WTC11 (cell line): Measurements from ENCODE around the gene C10orf105. TPM values are rescaled to one million over a fixed set of nuclear protein-coding genes. Genes with fewer than 3 reads are reported as not detected.

Experiments
- ATAC-seq: fragments of 200-7000 bp; cut with Tn5 transposase; 2 replicates; pipeline ENCODE4 v1.10.0; 2021; ENCODE audit warnings: mild to moderate bottlenecking, moderate library complexity
- CTCF ChIA-PET: fragments of 300-600 bp; sonication (Branson Sonifier 250); formaldehyde crosslinking; loops from one replicate; lab custom pipeline; 2021; ENCODE audit warnings: antibody characterized with exemption; lab: Charles Lee
- POLR2A ChIA-PET: fragments of 350-600 bp; sonication (Branson Sonifier 250); formaldehyde crosslinking; loops from one replicate; lab custom pipeline; 2021; ENCODE audit warnings: antibody characterized with exemption; lab: Charles Lee
- DNase-seq: peaks from one replicate; pipeline ENCODE4 v3.0.0; 2021; ENCODE audit warnings: low spot score
- H3K27ac Mint-ChIP-seq: 2 replicates; pipeline ENCODE4 v1.8.0; 2021; ENCODE audit warnings: mixed read lengths
- H3K27me3 Mint-ChIP-seq: 2 replicates; pipeline ENCODE4 v1.8.0; 2021; ENCODE audit warnings: low read depth, mild to moderate bottlenecking, moderate library complexity, mixed read lengths
- H3K36me3 Mint-ChIP-seq: 2 replicates; pipeline ENCODE4 v1.8.0; 2021; ENCODE audit warnings: mixed read lengths
- H3K4me1 Mint-ChIP-seq: 2 replicates; pipeline ENCODE4 v1.8.0; 2022; ENCODE audit warnings: mixed read lengths
- H3K4me3 Mint-ChIP-seq: 2 replicates; pipeline ENCODE4 v1.8.0; 2021; ENCODE audit warnings: mild to moderate bottlenecking, moderate library complexity, mixed read lengths
- H3K9me3 Mint-ChIP-seq: 2 replicates; pipeline ENCODE4 v1.8.0; 2021; ENCODE audit warnings: mixed read lengths
- AR ChIP-seq: fragments of 250-450 bp; sonication (Bioruptor Pico); IDR thresholded peaks from 2 replicates; pipeline ENCODE4 v1.9.0; 2021; ENCODE audit warnings: mild to moderate bottlenecking
- ATF1 ChIP-seq: sonication (generic); formaldehyde crosslinking; IDR thresholded peaks from 2 replicates; pipeline ENCODE4 v1.8.1; 2023; ENCODE audit warnings: mild to moderate bottlenecking, moderate library complexity, missing genetic modification reagents
- E2F4 ChIP-seq: sonication (generic); formaldehyde crosslinking; IDR thresholded peaks from 2 replicates; pipeline ENCODE4 v1.8.1; 2022; ENCODE audit warnings: low read depth, mild to moderate bottlenecking, moderate library complexity, missing genetic modification reagents, borderline replicate concordance
- EMX1 ChIP-seq: fragments of 250-450 bp; sonication (Bioruptor Pico); IDR thresholded peaks from 2 replicates; pipeline ENCODE4 v1.8.0; 2021; ENCODE audit warnings: mild to moderate bottlenecking
- ESRRA ChIP-seq: sonication (generic); formaldehyde crosslinking; IDR thresholded peaks from 2 replicates; pipeline ENCODE4 v1.8.1; 2022; ENCODE audit warnings: mild to moderate bottlenecking, missing genetic modification reagents, borderline replicate concordance
- ETV6 ChIP-seq: sonication (generic); formaldehyde crosslinking; IDR thresholded peaks from 2 replicates; pipeline ENCODE4 v1.8.1; 2022; ENCODE audit warnings: mild to moderate bottlenecking, missing genetic modification reagents
- FOXP1 ChIP-seq: sonication (generic); formaldehyde crosslinking; IDR thresholded peaks from 2 replicates; pipeline ENCODE4 v1.8.0; 2022; ENCODE audit warnings: missing genetic modification reagents, mild to moderate bottlenecking, moderate library complexity, borderline replicate concordance
- GRHL2 ChIP-seq: fragments of 250-450 bp; sonication (Bioruptor Pico); IDR thresholded peaks from 2 replicates; pipeline ENCODE4 v1.8.0; 2022; ENCODE audit warnings: mild to moderate bottlenecking, moderate library complexity; ENCODE audit not compliant: insufficient replicate concordance, severe bottlenecking
- IRF2 ChIP-seq: sonication (generic); formaldehyde crosslinking; IDR thresholded peaks from 2 replicates; pipeline ENCODE4 v1.8.0; 2022; ENCODE audit warnings: low read depth, missing genetic modification reagents, borderline replicate concordance
- JAZF1 ChIP-seq: fragments of 250-450 bp; sonication (Bioruptor Pico); IDR thresholded peaks from 2 replicates; pipeline ENCODE4 v1.9.0; 2021; ENCODE audit warnings: moderate library complexity, mild to moderate bottlenecking, inconsistent platforms
- MLX ChIP-seq: sonication (generic); formaldehyde crosslinking; IDR thresholded peaks from 2 replicates; pipeline ENCODE4 v1.8.1; 2023; ENCODE audit warnings: mild to moderate bottlenecking, missing genetic modification reagents, moderate library complexity
- PRDM15 ChIP-seq: sonication (generic); formaldehyde crosslinking; IDR thresholded peaks from 2 replicates; pipeline ENCODE4 v1.8.0; 2022; ENCODE audit warnings: missing genetic modification reagents
- RELA ChIP-seq: sonication (generic); formaldehyde crosslinking; IDR thresholded peaks from 2 replicates; pipeline ENCODE4 v1.8.1; 2022; ENCODE audit warnings: missing genetic modification reagents, mild to moderate bottlenecking, borderline replicate concordance
- SMAD3 ChIP-seq: sonication (generic); formaldehyde crosslinking; IDR thresholded peaks from 2 replicates; pipeline ENCODE4 v1.8.0; 2022; ENCODE audit warnings: missing genetic modification reagents, mild to moderate bottlenecking, borderline replicate concordance
- TP53 ChIP-seq: sonication (generic); formaldehyde crosslinking; IDR thresholded peaks from 2 replicates; pipeline ENCODE4 v1.8.1; 2023; ENCODE audit warnings: mild to moderate bottlenecking, missing genetic modification reagents
- USF2 ChIP-seq: sonication (generic); formaldehyde crosslinking; IDR thresholded peaks from 2 replicates; pipeline ENCODE4 v1.8.1; 2023; ENCODE audit warnings: mild to moderate bottlenecking, missing genetic modification reagents, moderate library complexity
- ZMAT4 ChIP-seq: fragments of 250-450 bp; sonication (Bioruptor Pico); IDR thresholded peaks from 2 replicates; pipeline ENCODE4 v1.9.0; 2021; ENCODE audit warnings: mild to moderate bottlenecking
- ZNF317 ChIP-seq: sonication (generic); formaldehyde crosslinking; IDR thresholded peaks from 2 replicates; pipeline ENCODE4 v1.8.1; 2023; ENCODE audit warnings: low read depth, mild to moderate bottlenecking, moderate library complexity, missing genetic modification reagents, borderline replicate concordance
- ZNF396 ChIP-seq: fragments of 250-450 bp; sonication (Bioruptor Pico); IDR thresholded peaks from 2 replicates; pipeline ENCODE4 v1.8.0; 2021; ENCODE audit warnings: mild to moderate bottlenecking, moderate library complexity, borderline replicate concordance
- ZNF423 ChIP-seq: fragments of 250-450 bp; sonication (Bioruptor Pico); IDR thresholded peaks from 2 replicates; pipeline ENCODE4 v2.1.2; 2022; ENCODE audit warnings: mild to moderate bottlenecking, moderate library complexity
- ZSCAN18 ChIP-seq: fragments of 250-450 bp; sonication (Bioruptor Pico); IDR thresholded peaks from 2 replicates; pipeline ENCODE4 v2.1.2; 2022; ENCODE audit warnings: mild to moderate bottlenecking, moderate library complexity
- total RNA-seq: library from RNA; stranded (reverse); gene quantifications from 3 replicates; pipeline ENCODE4 v1.2.3, GENCODE V29; 2021
- TF ChIP-seq, protein P1 (sequence below): sonication (generic); formaldehyde crosslinking; IDR thresholded peaks from 2 replicates; pipeline ENCODE4 v1.8.1; 2022; ENCODE audit warnings: mild to moderate bottlenecking, missing genetic modification reagents, moderate library complexity, borderline replicate concordance

The C10orf105 gene
- total RNA-seq, 1 experiment from 2014 or later: 0.48 TPM

GRCh38 chr10:71701496-71702132, 18.0 kb downstream of the C10orf105 start (continued):
- TF ChIP-seq PRDM15 (CRISPR knock-in tag) (no peak), ZNF423 (CRISPR knock-in tag) (no peak), ESRRA (CRISPR knock-in tag) (no peak), SMAD3 (no peak), EMX1 (CRISPR knock-in tag) (no peak)

- ChIA-PET POLR2A (interaction anchor here (0.9 kb wide), 1 partner anchor 95 kb away, joined by 3 read pairs; no protein-coding TSS in a partner anchor), CTCF (interaction anchor here (1.4 to 1.8 kb wide), 2 partner anchors 131 to 382 kb away, joined by 3 to 5 read pairs; partner anchors contain the start of gene SLC29A3)
- H3K9me3 Mint-ChIP-seq: no peaks in the 10 kb centered on the region
- no peaks in the 10 kb centered on the region; the same call in 1 of the 2 replicates for H3K27me3 Mint-ChIP-seq
- H3K36me3 Mint-ChIP-seq: no peaks in the 10 kb centered on the region
- DNase-seq (no peak), ATAC-seq (no peak)
- H3K27ac Mint-ChIP-seq: no peak overlapping the region
- H3K4me1 Mint-ChIP-seq: no peaks in the 10 kb centered on the region
- H3K4me3 Mint-ChIP-seq: no peak overlapping the region
- TF ChIP-seq ZNF317 (CRISPR knock-in tag) (no peak), IRF2 (no peak), MLX (CRISPR knock-in tag) (no peak), TP53 (no peak), FOXP1 (CRISPR knock-in tag) (no peak), E2F4 (CRISPR knock-in tag) (no peak), AR (CRISPR knock-in tag) (no peak), GRHL2 (CRISPR knock-in tag) (no peak), JAZF1 (CRISPR knock-in tag) (no peak), ZNF396 (no peak), ZMAT4 (no peak), ATF1 (CRISPR knock-in tag) (no peak), ETV6 (CRISPR knock-in tag) (no peak), USF2 (CRISPR knock-in tag) (no peak), ZSCAN18 (CRISPR knock-in tag) (no peak), RELA (CRISPR knock-in tag) (no peak)
- TF ChIP-seq, protein P1, sequence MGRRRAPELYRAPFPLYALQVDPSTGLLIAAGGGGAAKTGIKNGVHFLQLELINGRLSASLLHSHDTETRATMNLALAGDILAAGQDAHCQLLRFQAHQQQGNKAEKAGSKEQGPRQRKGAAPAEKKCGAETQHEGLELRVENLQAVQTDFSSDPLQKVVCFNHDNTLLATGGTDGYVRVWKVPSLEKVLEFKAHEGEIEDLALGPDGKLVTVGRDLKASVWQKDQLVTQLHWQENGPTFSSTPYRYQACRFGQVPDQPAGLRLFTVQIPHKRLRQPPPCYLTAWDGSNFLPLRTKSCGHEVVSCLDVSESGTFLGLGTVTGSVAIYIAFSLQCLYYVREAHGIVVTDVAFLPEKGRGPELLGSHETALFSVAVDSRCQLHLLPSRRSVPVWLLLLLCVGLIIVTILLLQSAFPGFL (CRISPR knock-in tag): no peak
These were observed 18.7 kb downstream of the C10orf105 start for GRCh38 chr10:71700731-71701368.
